ENCODE results near the gene NCCRP1.

The NCCRP1 gene

DNA sequence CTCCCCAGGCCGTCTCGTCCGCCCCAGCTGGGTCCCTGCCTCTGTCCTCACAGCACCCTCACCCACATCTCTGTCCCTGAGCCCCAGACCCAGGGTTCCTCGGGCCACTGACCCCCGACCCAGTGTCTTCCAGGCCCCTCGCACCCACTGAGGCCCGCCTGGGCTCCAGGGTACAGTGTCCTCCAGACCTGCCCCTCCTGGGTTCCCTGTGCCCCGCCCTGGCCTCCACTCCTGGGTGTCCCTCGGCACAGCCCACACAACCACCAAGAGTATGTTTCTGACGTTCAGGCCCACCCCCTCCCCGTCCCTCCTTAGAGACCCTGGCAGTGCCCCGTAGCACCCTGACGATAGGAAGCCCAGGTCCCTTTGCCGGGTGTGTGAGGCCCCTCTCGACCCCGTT, 22.6 kb upstream of the NCCRP1 start:
- no peak for ATAC-seq
- TF ChIP-seq BACH2 (CRISPR knock-in tag; IDR thresholded peaks at IDR 0.05; ENCODE audit: borderline replicate concordance) (no peak), ZFP30 (CRISPR knock-in tag; IDR thresholded peaks at IDR 0.05) (no peak), PPARA (CRISPR knock-in tag; IDR thresholded peaks at IDR 0.05; ENCODE audit: borderline replicate concordance) (no peak), ZC3H10 (CRISPR knock-in tag; IDR thresholded peaks at IDR 0.05) (no peak), CSRNP3 (CRISPR knock-in tag; IDR thresholded peaks at IDR 0.05) (no peak), ISL1 (CRISPR knock-in tag; IDR thresholded peaks at IDR 0.05) (no peak), ESRRG (CRISPR knock-in tag; IDR thresholded peaks at IDR 0.05) (no peak)
- TF ChIP-seq, protein P1, sequence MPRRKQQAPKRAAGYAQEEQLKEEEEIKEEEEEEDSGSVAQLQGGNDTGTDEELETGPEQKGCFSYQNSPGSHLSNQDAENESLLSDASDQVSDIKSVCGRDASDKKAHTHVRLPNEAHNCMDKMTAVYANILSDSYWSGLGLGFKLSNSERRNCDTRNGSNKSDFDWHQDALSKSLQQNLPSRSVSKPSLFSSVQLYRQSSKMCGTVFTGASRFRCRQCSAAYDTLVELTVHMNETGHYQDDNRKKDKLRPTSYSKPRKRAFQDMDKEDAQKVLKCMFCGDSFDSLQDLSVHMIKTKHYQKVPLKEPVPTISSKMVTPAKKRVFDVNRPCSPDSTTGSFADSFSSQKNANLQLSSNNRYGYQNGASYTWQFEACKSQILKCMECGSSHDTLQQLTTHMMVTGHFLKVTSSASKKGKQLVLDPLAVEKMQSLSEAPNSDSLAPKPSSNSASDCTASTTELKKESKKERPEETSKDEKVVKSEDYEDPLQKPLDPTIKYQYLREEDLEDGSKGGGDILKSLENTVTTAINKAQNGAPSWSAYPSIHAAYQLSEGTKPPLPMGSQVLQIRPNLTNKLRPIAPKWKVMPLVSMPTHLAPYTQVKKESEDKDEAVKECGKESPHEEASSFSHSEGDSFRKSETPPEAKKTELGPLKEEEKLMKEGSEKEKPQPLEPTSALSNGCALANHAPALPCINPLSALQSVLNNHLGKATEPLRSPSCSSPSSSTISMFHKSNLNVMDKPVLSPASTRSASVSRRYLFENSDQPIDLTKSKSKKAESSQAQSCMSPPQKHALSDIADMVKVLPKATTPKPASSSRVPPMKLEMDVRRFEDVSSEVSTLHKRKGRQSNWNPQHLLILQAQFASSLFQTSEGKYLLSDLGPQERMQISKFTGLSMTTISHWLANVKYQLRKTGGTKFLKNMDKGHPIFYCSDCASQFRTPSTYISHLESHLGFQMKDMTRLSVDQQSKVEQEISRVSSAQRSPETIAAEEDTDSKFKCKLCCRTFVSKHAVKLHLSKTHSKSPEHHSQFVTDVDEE (CRISPR knock-in tag; IDR thresholded peaks at IDR 0.05), result no peak

DNA sequence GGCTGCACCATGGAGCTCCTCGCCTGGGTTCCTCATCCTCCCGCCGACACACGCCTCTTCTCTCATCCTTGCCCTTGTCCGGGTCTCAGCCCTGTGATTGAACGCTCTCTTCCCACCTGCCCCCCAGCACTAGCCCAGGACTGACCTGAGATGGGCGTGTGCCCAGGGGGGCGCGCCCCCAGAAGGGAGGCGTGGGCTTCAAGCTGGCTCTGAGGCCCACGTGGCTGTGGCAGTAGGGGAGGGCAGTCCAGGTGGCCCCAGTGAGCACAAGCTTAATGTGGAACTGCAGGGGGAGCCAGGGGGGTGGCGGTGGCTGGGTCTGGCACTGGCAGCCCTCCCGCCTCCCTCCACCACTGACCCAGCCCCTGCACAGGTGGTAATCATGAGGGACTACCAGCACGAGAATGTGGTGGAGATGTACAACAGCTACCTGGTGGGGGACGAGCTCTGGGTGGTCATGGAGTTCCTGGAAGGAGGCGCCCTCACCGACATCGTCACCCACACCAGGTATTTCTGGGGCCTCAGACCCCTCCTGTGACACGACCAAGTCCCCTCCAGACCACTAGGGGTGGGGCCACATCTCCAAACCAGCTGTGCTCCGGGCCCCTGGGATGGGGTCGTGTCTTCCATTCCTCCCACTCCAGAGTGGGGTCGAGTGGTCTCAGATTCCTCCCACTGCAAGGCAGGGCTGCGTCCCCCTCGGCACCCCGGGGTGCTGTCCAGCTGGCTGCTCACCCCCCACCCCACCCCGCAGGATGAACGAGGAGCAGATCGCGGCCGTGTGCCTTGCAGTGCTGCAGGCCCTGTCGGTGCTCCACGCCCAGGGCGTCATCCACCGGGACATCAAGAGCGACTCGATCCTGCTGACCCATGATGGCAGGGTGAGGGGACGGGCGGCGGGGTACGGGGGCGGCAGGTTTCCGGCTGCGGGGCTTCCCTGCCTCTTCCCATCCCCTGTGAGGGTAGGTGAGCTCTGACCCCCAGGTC, 21.9 kb upstream of the NCCRP1 start:
- TF ChIP-seq TOX (CRISPR knock-in tag; IDR thresholded peaks at IDR 0.05; ENCODE audit: borderline replicate concordance) (no peak), RARB (CRISPR knock-in tag; IDR thresholded peaks at IDR 0.05) (no peak), SNAI2 (CRISPR knock-in tag; IDR thresholded peaks at IDR 0.05) (no peak), ZFP3 (CRISPR knock-in tag; IDR thresholded peaks at IDR 0.05) (no peak)
- TF ChIP-seq, protein P2, sequence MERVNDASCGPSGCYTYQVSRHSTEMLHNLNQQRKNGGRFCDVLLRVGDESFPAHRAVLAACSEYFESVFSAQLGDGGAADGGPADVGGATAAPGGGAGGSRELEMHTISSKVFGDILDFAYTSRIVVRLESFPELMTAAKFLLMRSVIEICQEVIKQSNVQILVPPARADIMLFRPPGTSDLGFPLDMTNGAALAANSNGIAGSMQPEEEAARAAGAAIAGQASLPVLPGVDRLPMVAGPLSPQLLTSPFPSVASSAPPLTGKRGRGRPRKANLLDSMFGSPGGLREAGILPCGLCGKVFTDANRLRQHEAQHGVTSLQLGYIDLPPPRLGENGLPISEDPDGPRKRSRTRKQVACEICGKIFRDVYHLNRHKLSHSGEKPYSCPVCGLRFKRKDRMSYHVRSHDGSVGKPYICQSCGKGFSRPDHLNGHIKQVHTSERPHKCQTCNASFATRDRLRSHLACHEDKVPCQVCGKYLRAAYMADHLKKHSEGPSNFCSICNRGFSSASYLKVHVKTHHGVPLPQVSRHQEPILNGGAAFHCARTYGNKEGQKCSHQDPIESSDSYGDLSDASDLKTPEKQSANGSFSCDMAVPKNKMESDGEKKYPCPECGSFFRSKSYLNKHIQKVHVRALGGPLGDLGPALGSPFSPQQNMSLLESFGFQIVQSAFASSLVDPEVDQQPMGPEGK (CRISPR knock-in tag; IDR thresholded peaks at IDR 0.05; ENCODE audit: borderline replicate concordance), result no peak
- TF ChIP-seq, protein P1 (CRISPR knock-in tag; IDR thresholded peaks at IDR 0.05), result no peak
- ATAC-seq, result no peak

DNA sequence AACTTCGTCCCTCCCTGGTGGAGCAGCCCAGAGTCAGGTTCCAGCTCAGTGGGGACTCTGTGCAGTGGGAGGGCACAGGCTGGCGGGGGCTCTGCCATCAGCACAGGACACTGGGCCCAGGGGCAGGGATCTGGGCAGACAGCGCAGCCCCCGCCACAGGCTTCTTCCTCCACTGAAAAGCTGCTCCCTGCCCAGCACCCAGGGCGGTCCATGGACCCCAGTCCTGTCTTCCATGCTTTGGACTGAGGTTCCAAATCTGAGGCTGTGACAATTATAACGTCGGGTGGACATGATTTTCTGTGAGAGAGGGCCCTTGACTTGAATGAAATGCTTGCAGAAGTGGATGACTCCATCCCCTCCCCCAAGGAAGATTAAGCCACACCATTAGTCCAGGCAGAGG, 21.2 kb upstream of the NCCRP1 start:
- ATAC-seq, result no peak
- TF ChIP-seq ZNF70 (CRISPR knock-in tag; IDR thresholded peaks at IDR 0.05) (no peak), GLIS3 (CRISPR knock-in tag; IDR thresholded peaks at IDR 0.05) (no peak), ZFP30 (CRISPR knock-in tag; IDR thresholded peaks at IDR 0.05) (no peak), TCF4 (CRISPR knock-in tag; IDR thresholded peaks at IDR 0.05; ENCODE audit: borderline replicate concordance) (no peak), CREB5 (CRISPR knock-in tag; IDR thresholded peaks at IDR 0.05; ENCODE audit: low read depth) (no peak), SNAI2 (CRISPR knock-in tag; IDR thresholded peaks at IDR 0.05) (no peak), ZFP3 (CRISPR knock-in tag; IDR thresholded peaks at IDR 0.05) (no peak), ESRRG (CRISPR knock-in tag; IDR thresholded peaks at IDR 0.05) (no peak), ARNTL (CRISPR knock-in tag; IDR thresholded peaks at IDR 0.05; ENCODE audit: borderline replicate concordance, low read depth) (no peak), BACH2 (CRISPR knock-in tag; IDR thresholded peaks at IDR 0.05; ENCODE audit: borderline replicate concordance) (no peak), OSR1 (CRISPR knock-in tag; IDR thresholded peaks at IDR 0.05) (no peak), ZNF8 (CRISPR knock-in tag; IDR thresholded peaks at IDR 0.05) (no peak), PPARA (CRISPR knock-in tag; IDR thresholded peaks at IDR 0.05; ENCODE audit: borderline replicate concordance) (no peak)
- TF ChIP-seq, protein P3, sequence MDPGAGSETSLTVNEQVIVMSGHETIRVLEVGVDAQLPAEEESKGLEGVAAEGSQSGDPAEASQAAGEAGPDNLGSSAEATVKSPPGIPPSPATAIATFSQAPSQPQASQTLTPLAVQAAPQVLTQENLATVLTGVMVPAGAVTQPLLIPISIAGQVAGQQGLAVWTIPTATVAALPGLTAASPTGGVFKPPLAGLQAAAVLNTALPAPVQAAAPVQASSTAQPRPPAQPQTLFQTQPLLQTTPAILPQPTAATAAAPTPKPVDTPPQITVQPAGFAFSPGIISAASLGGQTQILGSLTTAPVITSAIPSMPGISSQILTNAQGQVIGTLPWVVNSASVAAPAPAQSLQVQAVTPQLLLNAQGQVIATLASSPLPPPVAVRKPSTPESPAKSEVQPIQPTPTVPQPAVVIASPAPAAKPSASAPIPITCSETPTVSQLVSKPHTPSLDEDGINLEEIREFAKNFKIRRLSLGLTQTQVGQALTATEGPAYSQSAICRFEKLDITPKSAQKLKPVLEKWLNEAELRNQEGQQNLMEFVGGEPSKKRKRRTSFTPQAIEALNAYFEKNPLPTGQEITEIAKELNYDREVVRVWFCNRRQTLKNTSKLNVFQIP (CRISPR knock-in tag; IDR thresholded peaks at IDR 0.05; ENCODE audit: borderline replicate concordance, low read depth), result no peak

Data from SK-N-SH treated with all-trans-retinoic acid at 6 μM for 48 hours (cell line).